Hepatocyte (in vitro differentiated cells): ENCODE measurements around the gene SHROOM3. TPM values are rescaled to one million over a fixed set of nuclear protein-coding genes. Genes with fewer than 3 reads are reported as not detected.

Experiments
- DNase-seq: peaks from one replicate; pipeline ENCODE4 v3.0.0-alpha.2; 2016; ENCODE audit warnings: low spot score
- H2AFZ ChIP-seq: fragments of 200-600 bp; sonication (generic); 2 replicates; pipeline ENCODE4 v1.6.0; 2016; ENCODE audit warnings: antibody characterized with exemption, mild to moderate bottlenecking
- H3K27ac ChIP-seq: fragments of 200-600 bp; sonication (generic); 2 replicates; pipeline ENCODE4 v1.5.1; 2016; ENCODE audit warnings: mild to moderate bottlenecking
- H3K27me3 ChIP-seq: fragments of 200-600 bp; sonication (generic); 2 replicates; pipeline ENCODE4 v1.6.1; 2016
- H3K36me3 ChIP-seq: fragments of 200-600 bp; sonication (generic); replicated peaks from 2 replicates; pipeline ENCODE4 v1.5.1; 2016; ENCODE audit warnings: low read depth; ENCODE audit not compliant: insufficient read depth
- H3K4me1 ChIP-seq: fragments of 200-600 bp; sonication (generic); 2 replicates; pipeline ENCODE4 v1.5.1; 2016; ENCODE audit warnings: mild to moderate bottlenecking, moderate library complexity; ENCODE audit not compliant: insufficient read depth
- H3K4me2 ChIP-seq: fragments of 200-600 bp; sonication (generic); 2 replicates; pipeline ENCODE4 v1.6.0; 2016
- H3K4me3 ChIP-seq: fragments of 200-600 bp; sonication (generic); 2 replicates; pipeline ENCODE4 v1.5.1; 2016; ENCODE audit warnings: mild to moderate bottlenecking
- H3K79me2 ChIP-seq: fragments of 200-600 bp; sonication (generic); 2 replicates; pipeline ENCODE4 v1.6.0; 2017; ENCODE audit warnings: mild to moderate bottlenecking
- H3K9me2 ChIP-seq: fragments of 200-600 bp; sonication (generic); replicated peaks from 2 replicates; pipeline ENCODE4 v1.6.0; 2017; ENCODE audit warnings: mild to moderate bottlenecking; ENCODE audit not compliant: insufficient read depth
- H3K9me3 ChIP-seq: fragments of 200-600 bp; sonication (generic); 2 replicates; pipeline ENCODE4 v1.5.1; 2016; ENCODE audit warnings: low read depth, mild to moderate bottlenecking
- H4K20me1 ChIP-seq: fragments of 200-600 bp; sonication (generic); 2 replicates; pipeline ENCODE4 v1.6.0; 2016; ENCODE audit warnings: mild to moderate bottlenecking; ENCODE audit not compliant: insufficient read depth, poor library complexity, severe bottlenecking
- CTCF ChIP-seq: fragments of 200-600 bp; sonication (generic); IDR thresholded peaks from 2 replicates; pipeline ENCODE4 v1.5.1; 2016; ENCODE audit warnings: antibody characterized with exemption, mild to moderate bottlenecking; ENCODE audit not compliant: poor library complexity
- EZH2 ChIP-seq: fragments of 200-600 bp; sonication (generic); IDR thresholded peaks from 2 replicates; pipeline ENCODE4 v1.6.1; 2016; ENCODE audit warnings: antibody characterized with exemption, mild to moderate bottlenecking, borderline replicate concordance
- EZH2phosphoT487 ChIP-seq: fragments of 200-600 bp; sonication (generic); IDR thresholded peaks from one replicate; pipeline ENCODE4 v1.6.1; 2018; ENCODE audit warnings: antibody characterized with exemption, mild to moderate bottlenecking, low read depth, moderate library complexity; ENCODE audit not compliant: unreplicated experiment, severe bottlenecking
- WGBS: methylation state at CpG from one replicate; pipeline ENCODE4 v1.1.6; 2016; ENCODE audit warnings: low lambda C conversion rate; ENCODE audit errors: missing lambda C conversion rate; 5-methylcytosine and 5-hydroxymethylcytosine counted together
- polyA plus RNA-seq: library from polyadenylated mRNA; unstranded; fragments of >200 nt; fragmentation: Nextera tagmentation; extraction: Ambion mirVana; gene quantifications from 2 replicates; pipeline ENCODE4 v1.2.1, GENCODE V29; 2016
- total RNA-seq: library from RNA; depleted of rRNA; stranded (reverse); fragments of >200 nt; gene quantifications from 2 replicates; pipeline ENCODE4 v1.2.3, GENCODE V29; 2014

Gene SHROOM3
- total and polyA plus RNA-seq, 2 experiments from 2014 or later, result 35.0 to 63.1 TPM

- 98% methylated on average over 10 of the region's 10 CpGs for WGBS
- Histone ChIP-seq H3K9me3 (no peaks in the 10 kb centered on the region), H3K27ac (peak overlapping the region; percentile 67), H3K36me3 (no peaks in the 10 kb centered on the region), H3K4me1 (no peaks in the 10 kb centered on the region), H3K4me2 (no peak overlapping the region), H4K20me1 (no peaks in the 10 kb centered on the region), H3K9me2 (no peaks in the 10 kb centered on the region), H2AFZ (no peak overlapping the region), H3K4me3 (no peak overlapping the region), H3K79me2 (peaks cover 11% of the 10 kb centered on the region), H3K27me3 (no peaks in the 10 kb centered on the region)
- no peak for TF ChIP-seq CTCF
- TF ChIP-seq EZH2, result no peak
- no peak for TF ChIP-seq EZH2phosphoT487
- DNase-seq, result no peak
Observed at GRCh38 chr4:76754439-76754838, 319.4 kb downstream of the SHROOM3 start.

DNA sequence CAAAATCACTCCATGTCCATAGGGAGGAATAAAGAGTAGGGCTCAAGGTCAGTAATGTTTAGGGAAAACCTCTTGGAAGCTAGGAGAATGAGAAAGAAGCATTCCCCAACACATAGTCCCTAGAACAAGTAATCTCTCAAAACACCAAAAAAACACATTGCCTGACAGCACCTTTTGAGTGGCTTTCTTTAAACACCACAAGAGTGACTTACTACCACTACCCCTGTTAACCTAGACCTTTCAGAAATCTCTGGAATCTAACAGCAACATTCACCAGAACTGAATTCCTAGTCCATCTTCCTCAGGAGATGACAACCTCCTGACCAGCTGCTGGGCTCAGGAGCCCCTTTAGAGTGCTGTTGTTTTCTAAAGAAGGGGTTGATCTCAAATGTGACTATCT, 320.7 kb downstream of the SHROOM3 start:
- no peak overlapping the region for H2AFZ ChIP-seq
- no peaks in the 10 kb centered on the region for H3K9me3 ChIP-seq
- no peak overlapping the region for H3K27ac ChIP-seq
- no peaks in the 10 kb centered on the region for H3K9me2 ChIP-seq
- no peaks in the 10 kb centered on the region for H3K27me3 ChIP-seq
- no peak overlapping the region for H3K4me2 ChIP-seq
- H3K79me2 ChIP-seq, result peaks cover 9% of the 10 kb centered on the region
- DNase-seq, result no peak
- no peaks in the 10 kb centered on the region for H3K4me1 ChIP-seq
- H3K4me3 ChIP-seq, result no peak overlapping the region
- no peaks in the 10 kb centered on the region for H3K36me3 ChIP-seq
- TF ChIP-seq CTCF, result no peak
- H4K20me1 ChIP-seq, result no peaks in the 10 kb centered on the region

- H3K9me3 ChIP-seq, result no peaks in the 10 kb centered on the region
- H3K9me2 ChIP-seq, result no peaks in the 10 kb centered on the region
- no peak overlapping the region for H3K4me3 ChIP-seq
- H4K20me1 ChIP-seq, result no peaks in the 10 kb centered on the region
- TF ChIP-seq CTCF, result no peak
- TF ChIP-seq EZH2phosphoT487, result no peak
- TF ChIP-seq EZH2, result no peak
- H3K27me3 ChIP-seq, result no peaks in the 10 kb centered on the region
- H2AFZ ChIP-seq, result no peak overlapping the region
- H3K36me3 ChIP-seq, result no peaks in the 10 kb centered on the region
- H3K4me1 ChIP-seq, result no peaks in the 10 kb centered on the region
- DNase-seq, result no peak
- 94% methylated on average over 2 of the region's 2 CpGs for WGBS
- peaks cover 5% of the 10 kb centered on the region for H3K79me2 ChIP-seq
- H3K4me2 ChIP-seq, result no peak overlapping the region
- H3K27ac ChIP-seq, result no peak overlapping the region
Observed at GRCh38 chr4:76756416-76756815, 321.4 kb downstream of the SHROOM3 start.

- H3K27me3 ChIP-seq, result no peaks in the 10 kb centered on the region
- H3K4me3 ChIP-seq, result no peak overlapping the region
- H3K9me3 ChIP-seq, result no peaks in the 10 kb centered on the region
- H3K27ac ChIP-seq, result no peak overlapping the region
- TF ChIP-seq CTCF, result no peak
- no peak for TF ChIP-seq EZH2
- TF ChIP-seq EZH2phosphoT487, result no peak
- no peak overlapping the region for H2AFZ ChIP-seq
- no peaks in the 10 kb centered on the region for H3K9me2 ChIP-seq
- H4K20me1 ChIP-seq, result no peaks in the 10 kb centered on the region
- DNase-seq, result no peak
- no peaks in the 10 kb centered on the region for H3K4me1 ChIP-seq
- H3K4me2 ChIP-seq, result no peak overlapping the region
- H3K79me2 ChIP-seq, result no peaks in the 10 kb centered on the region
- 91% methylated on average over 9 of the region's 9 CpGs for WGBS
- no peaks in the 10 kb centered on the region for H3K36me3 ChIP-seq
Observed at GRCh38 chr4:76757418-76757939, 322.4 kb downstream of the SHROOM3 start.
